ENCODE data around the gene ZSCAN26.

GRCh38 chr6:28264834-28265401 lies 2.0 kb upstream of the ZSCAN26 start:
- TF ChIP-seq CTCF (conservative IDR thresholded peaks at IDR 0.05; ENCODE audit: low read depth, low read length) (no peak), RFX5 (IDR thresholded peaks at IDR 0.05; ENCODE audit: low read depth, low read length) (no peak), POLR2A (IDR thresholded peaks at IDR 0.05; ENCODE audit: low read depth, low read length) (no peak), USF2 (IDR thresholded peaks at IDR 0.05; ENCODE audit: low read depth, low read length) (no peak), SMC3 (IDR thresholded peaks at IDR 0.05; ENCODE audit: low read depth, low read length) (no peak), MXI1 (IDR thresholded peaks at IDR 0.05; ENCODE audit: borderline replicate concordance, low read depth, low read length) (no peak), RAD21 (IDR thresholded peaks at IDR 0.05; ENCODE audit: low read length) (no peak), MAZ (IDR thresholded peaks at IDR 0.05; ENCODE audit: borderline replicate concordance, low read depth, low read length) (no peak), MAFK (IDR thresholded peaks at IDR 0.05; ENCODE audit: low read depth, low read length) (no peak)

All from IMR-90 (cell line).